Measurements from ENCODE around the gene GPR156.

DNA sequence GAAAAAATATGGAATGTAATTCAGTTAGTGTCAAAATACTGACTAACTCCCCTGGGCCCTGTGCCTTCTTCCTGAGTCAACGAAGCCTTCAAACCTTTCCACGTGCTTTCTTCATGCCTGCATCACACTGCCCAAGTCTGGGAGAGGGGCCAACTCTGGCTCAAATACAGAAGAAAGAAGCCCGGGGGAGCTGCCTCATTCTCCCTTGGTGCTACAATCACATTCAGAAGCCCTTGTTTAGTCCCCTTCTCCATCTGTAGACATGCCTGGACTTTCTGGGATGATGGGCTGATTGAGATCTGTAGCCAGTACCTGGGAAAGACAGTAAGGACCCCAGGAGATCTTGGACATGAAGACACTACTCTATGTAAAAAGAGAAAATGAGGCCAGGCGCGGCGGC, 113.0 kb downstream of the GPR156 start:
- TF ChIP-seq SIN3A (IDR thresholded peaks at IDR 0.05; ENCODE audit: borderline replicate concordance, insufficient read depth, low read length) = no peak
- TF ChIP-seq, protein P1, sequence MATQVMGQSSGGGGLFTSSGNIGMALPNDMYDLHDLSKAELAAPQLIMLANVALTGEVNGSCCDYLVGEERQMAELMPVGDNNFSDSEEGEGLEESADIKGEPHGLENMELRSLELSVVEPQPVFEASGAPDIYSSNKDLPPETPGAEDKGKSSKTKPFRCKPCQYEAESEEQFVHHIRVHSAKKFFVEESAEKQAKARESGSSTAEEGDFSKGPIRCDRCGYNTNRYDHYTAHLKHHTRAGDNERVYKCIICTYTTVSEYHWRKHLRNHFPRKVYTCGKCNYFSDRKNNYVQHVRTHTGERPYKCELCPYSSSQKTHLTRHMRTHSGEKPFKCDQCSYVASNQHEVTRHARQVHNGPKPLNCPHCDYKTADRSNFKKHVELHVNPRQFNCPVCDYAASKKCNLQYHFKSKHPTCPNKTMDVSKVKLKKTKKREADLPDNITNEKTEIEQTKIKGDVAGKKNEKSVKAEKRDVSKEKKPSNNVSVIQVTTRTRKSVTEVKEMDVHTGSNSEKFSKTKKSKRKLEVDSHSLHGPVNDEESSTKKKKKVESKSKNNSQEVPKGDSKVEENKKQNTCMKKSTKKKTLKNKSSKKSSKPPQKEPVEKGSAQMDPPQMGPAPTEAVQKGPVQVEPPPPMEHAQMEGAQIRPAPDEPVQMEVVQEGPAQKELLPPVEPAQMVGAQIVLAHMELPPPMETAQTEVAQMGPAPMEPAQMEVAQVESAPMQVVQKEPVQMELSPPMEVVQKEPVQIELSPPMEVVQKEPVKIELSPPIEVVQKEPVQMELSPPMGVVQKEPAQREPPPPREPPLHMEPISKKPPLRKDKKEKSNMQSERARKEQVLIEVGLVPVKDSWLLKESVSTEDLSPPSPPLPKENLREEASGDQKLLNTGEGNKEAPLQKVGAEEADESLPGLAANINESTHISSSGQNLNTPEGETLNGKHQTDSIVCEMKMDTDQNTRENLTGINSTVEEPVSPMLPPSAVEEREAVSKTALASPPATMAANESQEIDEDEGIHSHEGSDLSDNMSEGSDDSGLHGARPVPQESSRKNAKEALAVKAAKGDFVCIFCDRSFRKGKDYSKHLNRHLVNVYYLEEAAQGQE (IDR thresholded peaks at IDR 0.05; ENCODE audit: insufficient read depth in 1 of 2, low read depth in 2 of 2, low read length in 2 of 2) = no peak
- no peak for TF ChIP-seq TAF1 (IDR thresholded peaks at IDR 0.05; ENCODE audit: borderline replicate concordance, insufficient read depth, low read length)
- TF ChIP-seq POLR2AphosphoS5 (IDR thresholded peaks at IDR 0.05; ENCODE audit: low read depth, low read length) = no peak
- no peak for TF ChIP-seq FOXP2 (optimal IDR thresholded peaks at IDR 0.05; ENCODE audit: borderline replicate concordance, extremely low read depth, extremely low read length, insufficient read depth)
